HTR-8/SVneo (cell line): ENCODE data around the gene APPBP2.
"Not testable (repeated sequence)": the region's sequence is repeated elsewhere in the genome, so short reads cannot be mapped to it uniquely, and the experiment has no call there.

ENCODE experiments used
- DNase-seq: peaks from one replicate; pipeline ENCODE4 v3.0.0; 2011; ENCODE audit warnings: low spot score, mixed read lengths; ENCODE audit not compliant: insufficient read length
- FAIRE-seq: peaks from 2 replicates; lab custom pipeline; 2011; peaks lifted over from hg19 to GRCh38; lab: Jason Lieb, UNC

The APPBP2 gene

GRCh38 chr17:60442271-60443173 is 83.5 kb downstream of the APPBP2 start:
- DNase-seq (peak; percentile 48), FAIRE-seq (peak; percentile 94)

- FAIRE-seq (no peak), DNase-seq (no peak)
These were observed 86.5 kb downstream of the APPBP2 start for GRCh38 chr17:60439501-60439900.

GRCh38 chr17:60436676-60437075 is 89.4 kb downstream of the APPBP2 start:
- no peak for FAIRE-seq
- DNase-seq: no peak

- peak; percentile 91 for DNase-seq
- FAIRE-seq: peak; percentile 94
These were observed 90.5 kb downstream of the APPBP2 start for GRCh38 chr17:60435244-60436167.

- FAIRE-seq, DNase-seq: not testable (repeated sequence)
These were observed 92.7 kb downstream of the APPBP2 start for GRCh38 chr17:60433021-60433997.

- FAIRE-seq, DNase-seq: not testable (repeated sequence)
These were observed 95.5 kb downstream of the APPBP2 start for GRCh38 chr17:60430561-60430960.

- DNase-seq, FAIRE-seq: not testable (repeated sequence)
These were observed 97.6 kb downstream of the APPBP2 start for GRCh38 chr17:60428491-60428890.

GRCh38 chr17:60426596-60426995 is 99.4 kb downstream of the APPBP2 start:
- FAIRE-seq: no peak
- DNase-seq: no peak

GRCh38 chr17:60425626-60426025 is 100.4 kb downstream of the APPBP2 start:
- peak; percentile 52 for FAIRE-seq

GRCh38 chr17:60423865-60424264 is 102.2 kb downstream of the APPBP2 start:
- DNase-seq: no peak
- no peak for FAIRE-seq

More at GRCh38 chr17:60425626-60426025, 100.4 kb downstream of the APPBP2 start:
- DNase-seq: no peak

- FAIRE-seq (no peak), DNase-seq (no peak)
These were observed 103.8 kb downstream of the APPBP2 start, which contains the start of gene CHCT1 for GRCh38 chr17:60422162-60422665. Gene CHCT1 (plus strand): TSS chr17:60422489. CDS start chr17:60422593, 104 bp downstream.

GRCh38 chr17:60421273-60422161 is 104.5 kb downstream of the APPBP2 start:
- peak; percentile 69 for FAIRE-seq
- DNase-seq: peak; percentile 82

- not testable (repeated sequence) for FAIRE-seq, DNase-seq
These were observed 106.2 kb downstream of the APPBP2 start for GRCh38 chr17:60419875-60420274.

- not testable (repeated sequence) for FAIRE-seq, DNase-seq
These were observed 107.0 kb downstream of the APPBP2 start for GRCh38 chr17:60419003-60419402.

- DNase-seq (no peak), FAIRE-seq (peak; percentile 36)
These were observed 109.6 kb downstream of the APPBP2 start for GRCh38 chr17:60416368-60416925.

- no peak for DNase-seq
- no peak for FAIRE-seq
These were observed 110.9 kb downstream of the APPBP2 start for GRCh38 chr17:60415146-60415545.

- no peak for FAIRE-seq
These were observed 113.3 kb downstream of the APPBP2 start for GRCh38 chr17:60412701-60413100.

GRCh38 chr17:60410001-60410400 is 116.0 kb downstream of the APPBP2 start:
- DNase-seq (no peak), FAIRE-seq (peak; percentile 42)

More at GRCh38 chr17:60412701-60413100, 113.3 kb downstream of the APPBP2 start:
- no peak for DNase-seq
